OCI-LY1 (cell line): Measurements from ENCODE around the gene AKT1.
"Not testable (repeated sequence)": the region's sequence is repeated elsewhere in the genome, so short reads cannot be mapped to it uniquely, and the experiment has no call there.

ENCODE experiments used
- CTCF ChIP-seq: fragments of 200-600 bp; sonication (generic), shearing (Covaris generic); IDR thresholded peaks from 2 replicates; pipeline ENCODE4 v1.5.1; 2017; ENCODE audit warnings: mild to moderate bottlenecking, antibody characterized with exemption, low read length, moderate library complexity, mixed read lengths
- EZH2 ChIP-seq: fragments of 200-600 bp; sonication (generic), shearing (Covaris generic); IDR thresholded peaks from 2 replicates; pipeline ENCODE4 v1.8.0; 2017; ENCODE audit warnings: borderline replicate concordance, mixed run types, mild to moderate bottlenecking, antibody characterized with exemption, low read length, moderate library complexity, mixed read lengths

GRCh38 chr14:104750753-104751057, 44.8 kb downstream of the AKT1 start:
- TF ChIP-seq CTCF, EZH2: not testable (repeated sequence)
